Fibroblast of mammary gland (primary cell): ENCODE results near the gene LTK.

Experiments used
- DNase-seq: peaks from one replicate; pipeline ENCODE4 v3.0.0-alpha.2; 2010; ENCODE audit warnings: low read depth
- H3K4me3 ChIP-seq: 2 replicates; pipeline ENCODE4 v1.5.1; 2011; ENCODE audit warnings: low read depth, mild to moderate bottlenecking, low read length, moderate library complexity; ENCODE audit not compliant: control insufficient read depth
- TF ChIP-seq, protein P1 (sequence below): conservative IDR thresholded peaks from 2 replicates; pipeline ENCODE4 v1.5.1; 2011; ENCODE audit warnings: low read depth, low read length, inconsistent platforms; ENCODE audit not compliant: control insufficient read depth, insufficient read depth

LTK gene

DNA sequence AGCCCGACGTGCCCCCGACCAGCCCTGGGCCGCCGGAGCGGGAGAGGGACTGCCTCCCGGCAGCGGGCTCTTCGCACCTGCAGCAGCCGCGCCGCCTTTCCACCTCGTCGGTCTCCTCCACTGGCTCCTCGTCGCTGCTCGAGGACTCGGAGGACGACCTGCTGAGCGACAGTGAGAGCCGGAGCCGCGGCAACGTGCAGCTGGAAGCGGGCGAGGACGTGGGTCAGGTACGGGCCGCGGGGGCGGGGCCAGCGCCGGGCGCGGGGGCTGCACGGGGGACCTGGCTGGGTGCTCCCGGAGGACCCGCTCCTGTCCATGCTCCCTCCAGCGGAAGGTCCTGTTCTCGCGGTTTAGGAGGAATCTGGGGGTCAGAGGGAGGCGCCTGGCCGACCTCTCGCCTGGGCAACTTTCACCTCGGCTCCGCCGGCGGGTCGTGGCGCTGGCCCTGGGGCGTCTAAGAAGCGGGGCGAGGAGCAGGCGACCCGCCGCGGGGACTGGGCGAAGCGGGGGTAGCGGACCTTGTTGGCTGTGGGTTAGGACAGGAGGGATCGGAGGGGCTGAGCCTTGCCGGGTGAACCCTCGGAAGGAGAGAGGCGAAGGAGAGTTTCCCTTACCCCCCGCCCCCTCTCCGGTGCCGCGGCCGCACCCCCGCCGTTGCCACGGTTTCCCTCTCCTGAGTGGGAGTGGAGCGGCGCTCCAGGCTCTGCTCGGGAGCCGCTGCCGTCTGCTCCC, 19.3 kb downstream of the LTK start:
- DNase-seq = no peak
- peak overlapping the region; percentile 42 for H3K4me3 ChIP-seq
- TF ChIP-seq, protein P1, sequence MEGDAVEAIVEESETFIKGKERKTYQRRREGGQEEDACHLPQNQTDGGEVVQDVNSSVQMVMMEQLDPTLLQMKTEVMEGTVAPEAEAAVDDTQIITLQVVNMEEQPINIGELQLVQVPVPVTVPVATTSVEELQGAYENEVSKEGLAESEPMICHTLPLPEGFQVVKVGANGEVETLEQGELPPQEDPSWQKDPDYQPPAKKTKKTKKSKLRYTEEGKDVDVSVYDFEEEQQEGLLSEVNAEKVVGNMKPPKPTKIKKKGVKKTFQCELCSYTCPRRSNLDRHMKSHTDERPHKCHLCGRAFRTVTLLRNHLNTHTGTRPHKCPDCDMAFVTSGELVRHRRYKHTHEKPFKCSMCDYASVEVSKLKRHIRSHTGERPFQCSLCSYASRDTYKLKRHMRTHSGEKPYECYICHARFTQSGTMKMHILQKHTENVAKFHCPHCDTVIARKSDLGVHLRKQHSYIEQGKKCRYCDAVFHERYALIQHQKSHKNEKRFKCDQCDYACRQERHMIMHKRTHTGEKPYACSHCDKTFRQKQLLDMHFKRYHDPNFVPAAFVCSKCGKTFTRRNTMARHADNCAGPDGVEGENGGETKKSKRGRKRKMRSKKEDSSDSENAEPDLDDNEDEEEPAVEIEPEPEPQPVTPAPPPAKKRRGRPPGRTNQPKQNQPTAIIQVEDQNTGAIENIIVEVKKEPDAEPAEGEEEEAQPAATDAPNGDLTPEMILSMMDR = no peak

DNA sequence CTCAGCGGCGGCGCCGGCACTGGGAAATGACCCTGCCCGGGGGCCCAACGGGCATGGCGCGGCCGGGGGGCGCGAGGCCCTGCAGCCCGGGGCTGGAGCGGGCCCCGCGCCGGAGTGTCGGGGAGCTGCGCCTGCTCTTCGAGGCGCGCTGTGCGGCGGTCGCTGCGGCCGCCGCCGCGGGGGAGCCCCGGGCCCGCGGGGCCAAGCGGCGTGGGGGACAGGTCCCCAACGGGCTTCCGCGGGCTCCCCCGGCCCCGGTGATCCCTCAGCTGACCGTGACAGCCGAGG, 19.8 kb downstream of the LTK start:
- H3K4me3 ChIP-seq = peak overlapping the region; percentile 42
- TF ChIP-seq, protein P1 = no peak
- no peak for DNase-seq

DNA sequence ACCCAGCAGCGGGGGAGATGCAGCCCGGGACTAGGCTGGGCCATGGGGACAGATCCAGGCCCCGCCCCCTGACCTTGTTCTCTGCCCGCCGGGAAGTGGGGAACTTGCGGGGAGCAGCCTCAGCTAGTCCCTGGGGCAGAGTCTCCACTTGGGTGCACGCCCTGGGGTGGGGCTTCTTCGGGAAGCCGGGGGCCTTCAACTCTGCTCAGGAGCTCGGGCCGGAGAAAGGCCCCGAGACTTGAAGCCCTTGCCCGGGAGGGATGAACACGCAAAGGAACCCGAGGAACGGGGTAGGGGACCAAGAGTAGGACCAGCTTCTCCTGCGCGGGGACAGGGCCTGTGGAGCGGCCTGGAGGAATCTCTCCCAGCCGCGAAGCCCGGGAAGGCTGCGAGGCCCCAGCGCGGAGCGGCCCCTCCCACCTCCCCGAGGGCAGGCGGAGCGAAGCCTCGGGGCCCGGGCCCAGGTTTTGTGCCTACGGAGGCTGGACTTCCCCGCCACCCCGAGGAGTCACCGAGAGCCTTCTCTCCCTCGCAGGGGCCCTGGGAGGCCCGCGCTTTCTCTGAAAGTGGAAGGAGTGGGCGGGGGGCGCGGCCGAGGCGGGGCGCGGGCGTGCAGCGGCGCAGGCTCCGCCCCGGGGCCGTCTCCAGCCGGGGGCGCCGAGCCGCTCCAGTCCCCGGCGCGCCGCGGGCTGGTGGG, 20.3 kb downstream of the LTK start, which contains the start of gene ITPKA:
ITPKA (plus strand) TSS at position 670 of the 697 bp plus-strand sequence. CDS start 54 bp downstream, outside the sequence.
- peak within 1 kb of the TSS; percentile 48 for H3K4me3 ChIP-seq
- TF ChIP-seq, protein P1 = no peak
- peak; percentile 75 for DNase-seq

DNA sequence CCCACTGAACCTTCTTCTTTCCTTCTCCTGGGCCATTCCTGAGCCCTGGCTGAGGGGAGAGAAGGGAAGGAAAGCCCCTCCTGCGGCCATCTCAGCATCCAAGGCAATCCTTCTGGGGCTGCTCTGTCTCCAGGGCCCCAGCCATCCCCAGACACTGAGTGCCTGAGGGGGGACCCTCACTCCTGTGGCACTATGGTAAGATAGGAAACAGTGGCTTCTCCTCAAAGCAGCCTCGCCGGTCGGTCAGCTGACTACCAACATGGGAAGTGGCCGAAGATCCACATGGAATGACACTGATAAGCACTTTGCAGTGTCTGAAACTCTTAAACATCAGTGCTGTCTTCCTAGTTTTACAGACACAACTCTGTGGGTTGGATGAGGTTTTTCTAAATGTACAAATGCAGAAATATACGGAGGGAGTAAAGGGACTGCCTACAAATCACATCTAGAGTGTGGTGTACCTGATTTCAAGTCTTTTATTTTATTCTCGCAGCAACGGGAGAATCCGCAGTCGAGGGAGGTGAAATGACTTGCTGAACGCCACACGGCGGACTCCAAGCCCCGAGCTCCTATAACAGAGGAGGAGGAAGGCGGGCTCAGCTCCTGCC, 20.9 kb downstream of the LTK start:
- TF ChIP-seq, protein P1 = no peak
- peak overlapping the region; percentile 48 for H3K4me3 ChIP-seq

DNA sequence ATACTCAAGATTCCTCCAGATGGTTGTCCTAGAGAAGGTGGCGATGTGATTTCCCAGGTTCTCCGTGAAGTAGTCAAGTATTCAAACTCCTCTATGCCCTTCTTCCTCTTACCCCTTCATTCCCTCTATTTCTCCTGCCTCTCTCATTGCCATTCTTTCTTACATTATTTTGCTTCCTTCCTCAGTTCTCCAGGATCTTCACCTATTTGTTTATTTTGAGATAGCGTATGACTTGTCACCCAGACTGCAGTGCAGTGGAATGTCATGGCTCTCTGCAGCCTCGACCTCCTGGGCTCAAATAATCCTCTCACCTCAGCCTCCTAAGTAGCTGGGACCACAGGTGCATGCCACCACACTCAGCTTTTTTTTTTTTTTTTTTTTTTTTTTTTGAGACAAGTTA, 21.7 kb downstream of the LTK start:
- DNase-seq = no peak
- H3K4me3 ChIP-seq = no peak overlapping the region
- TF ChIP-seq, protein P1 = no peak

More for the DNA sequence above, 20.9 kb downstream of the LTK start:
- DNase-seq = no peak

DNA sequence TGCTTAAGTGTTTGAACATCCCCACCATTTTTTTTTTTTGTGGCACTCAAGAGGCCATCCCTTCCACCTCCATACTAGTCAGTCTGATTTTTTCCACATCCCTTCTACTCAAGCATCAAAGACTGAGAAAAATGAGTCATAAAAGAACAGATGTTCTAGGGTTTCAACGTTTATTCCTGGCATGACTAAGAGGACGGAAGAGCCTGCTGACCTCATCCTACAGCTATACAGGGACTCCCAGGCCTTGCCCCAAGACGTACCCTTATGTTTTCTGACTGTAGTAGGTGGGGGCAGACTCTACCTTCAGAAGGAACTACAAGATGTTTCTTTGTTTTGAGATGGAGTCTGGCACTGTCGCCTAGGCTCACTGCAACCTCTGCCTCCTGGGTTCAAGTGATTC, 23.3 kb downstream of the LTK start:
- no peak overlapping the region for H3K4me3 ChIP-seq
- TF ChIP-seq, protein P1 = no peak
- peak; percentile 98 for DNase-seq
